H9 (cell line): Measurements from ENCODE around the gene IRAK1. TPM values are rescaled to one million over a fixed set of nuclear protein-coding genes. Genes with fewer than 3 reads are reported as not detected.

Experiments
- DNase-seq: peaks from one replicate; pipeline ENCODE4 v3.0.0-alpha.2; 2017
- H2AFZ ChIP-seq: one replicate; pipeline ENCODE4 v1.6.1; 2013; ENCODE audit warnings: mild to moderate bottlenecking, low read length, control low read depth, moderate library complexity
- H2AK5ac ChIP-seq: 2 replicates; pipeline ENCODE4 v1.6.1; 2013; ENCODE audit warnings: low read length, control low read depth, mixed read lengths; ENCODE audit not compliant: insufficient read length
- H2BK120ac ChIP-seq: one replicate; pipeline ENCODE4 v1.6.1; 2013; ENCODE audit warnings: low read depth, mild to moderate bottlenecking, low read length, control low read depth, inconsistent platforms; ENCODE audit not compliant: poor library complexity, severe bottlenecking
- H2BK12ac ChIP-seq: 2 replicates; pipeline ENCODE4 v1.6.1; 2013; ENCODE audit warnings: low read length, control low read depth, mixed read lengths, low read depth; ENCODE audit not compliant: insufficient read length
- H2BK15ac ChIP-seq: 2 replicates; pipeline ENCODE4 v1.6.1; 2013; ENCODE audit warnings: low read depth, low read length, control low read depth
- H2BK20ac ChIP-seq: one replicate; pipeline ENCODE4 v1.6.1; 2013; ENCODE audit warnings: low read depth, mild to moderate bottlenecking, low read length, control low read depth, inconsistent platforms; ENCODE audit not compliant: poor library complexity, severe bottlenecking
- H2BK5ac ChIP-seq: 2 replicates; pipeline ENCODE4 v1.6.1; 2013; ENCODE audit warnings: low read length, control low read depth, mixed read lengths; ENCODE audit not compliant: insufficient read length
- H3K14ac ChIP-seq: 2 replicates; pipeline ENCODE4 v1.6.1; 2013; ENCODE audit warnings: low read length, control low read depth; ENCODE audit not compliant: insufficient read depth
- H3K18ac ChIP-seq: 2 replicates; pipeline ENCODE4 v1.6.1; 2013; ENCODE audit warnings: low read depth, mild to moderate bottlenecking, mixed read lengths, low read length, control low read depth; ENCODE audit not compliant: insufficient read length
- H3K23ac ChIP-seq: 2 replicates; pipeline ENCODE4 v1.6.1; 2013; ENCODE audit warnings: low read length, control low read depth, mixed read lengths, low read depth; ENCODE audit not compliant: insufficient read length
- H3K23me2 ChIP-seq: 2 replicates; pipeline ENCODE4 v1.6.1; 2013; ENCODE audit warnings: low read depth, mild to moderate bottlenecking, mixed read lengths, low read length, control low read depth; ENCODE audit not compliant: insufficient read length, poor library complexity, severe bottlenecking
- H3K27ac ChIP-seq: 2 replicates; pipeline ENCODE4 v1.5.1; 2013; ENCODE audit warnings: low read length, control low read depth, mixed read lengths, low read depth; ENCODE audit not compliant: insufficient read length
- H3K27me3 ChIP-seq: 2 replicates; pipeline ENCODE4 v1.6.1; 2013; ENCODE audit warnings: low read length, control low read depth, inconsistent platforms; ENCODE audit not compliant: insufficient read depth
- H3K4ac ChIP-seq: 2 replicates; pipeline ENCODE4 v1.6.1; 2013; ENCODE audit warnings: low read depth, mild to moderate bottlenecking, control low read depth, inconsistent platforms, low read length, moderate library complexity
- H3K4me1 ChIP-seq: 2 replicates; pipeline ENCODE4 v1.6.1; 2013; ENCODE audit warnings: low read length, control low read depth, inconsistent platforms; ENCODE audit not compliant: insufficient read depth
- H3K4me2 ChIP-seq: 2 replicates; pipeline ENCODE4 v1.6.1; 2013; ENCODE audit warnings: low read length, control low read depth, mixed read lengths; ENCODE audit not compliant: insufficient read length, insufficient read depth
- H3K56ac ChIP-seq: 2 replicates; pipeline ENCODE4 v1.6.1; 2013; ENCODE audit warnings: low read depth, mild to moderate bottlenecking, mixed read lengths, low read length, control low read depth; ENCODE audit not compliant: insufficient read length
- H3K79me1 ChIP-seq: 2 replicates; pipeline ENCODE4 v1.6.1; 2013; ENCODE audit warnings: low read depth, mild to moderate bottlenecking, moderate library complexity, low read length, control low read depth, inconsistent platforms; ENCODE audit not compliant: insufficient read depth, poor library complexity, severe bottlenecking
- H3K79me2 ChIP-seq: 2 replicates; pipeline ENCODE4 v1.6.1; 2013; ENCODE audit warnings: low read length, control low read depth, inconsistent platforms; ENCODE audit not compliant: insufficient read depth
- H3K9ac ChIP-seq: 2 replicates; pipeline ENCODE4 v1.6.1; 2013; ENCODE audit warnings: low read length, control low read depth, mixed read lengths; ENCODE audit not compliant: insufficient read length; ENCODE audit errors: extremely low read depth
- H3K9me3 ChIP-seq: one replicate; pipeline ENCODE4 v1.6.1; 2013; ENCODE audit warnings: low read depth, low read length, inconsistent platforms; ENCODE audit not compliant: control insufficient read depth
- H3T11ph ChIP-seq: one replicate; pipeline ENCODE4 v1.6.1; 2013; ENCODE audit warnings: mild to moderate bottlenecking, low read length, control low read depth, inconsistent platforms
- H4K20me1 ChIP-seq: one replicate; pipeline ENCODE4 v1.6.1; 2013; ENCODE audit not compliant: control insufficient read depth, insufficient read length, insufficient read depth
- H4K5ac ChIP-seq: 2 replicates; pipeline ENCODE4 v1.6.1; 2013; ENCODE audit warnings: low read depth, mild to moderate bottlenecking, mixed read lengths, low read length, control low read depth; ENCODE audit not compliant: insufficient read length
- H4K8ac ChIP-seq: replicated peaks from 2 replicates; pipeline ENCODE4 v1.6.1; 2013; ENCODE audit warnings: low read length, control low read depth, mixed read lengths, low read depth; ENCODE audit not compliant: insufficient read length
- H4K91ac ChIP-seq: 2 replicates; pipeline ENCODE4 v1.6.1; 2013; ENCODE audit warnings: low read depth, mild to moderate bottlenecking, moderate library complexity, mixed read lengths, low read length, control low read depth; ENCODE audit not compliant: insufficient read length
- H3K27ac Mint-ChIP-seq, 3 experiments: 2 replicates in 2 of 3; 3 replicates in 1 of 3; pipeline ENCODE4 v1.8.0; 2020 to 2021; ENCODE audit warnings: mixed read lengths in 3 of 3, mild to moderate bottlenecking in 1 of 3, moderate library complexity in 1 of 3
- H3K27me3 Mint-ChIP-seq: 2 replicates; pipeline ENCODE4 v1.8.0; 2021; ENCODE audit warnings: low read depth, mild to moderate bottlenecking, moderate library complexity, mixed read lengths
- H3K36me3 Mint-ChIP-seq, 3 experiments: 2 replicates in 2 of 3; 3 replicates in 1 of 3; pipeline ENCODE4 v1.8.0; 2020 to 2021; ENCODE audit warnings: low read depth in 3 of 3, mixed read lengths in 3 of 3; ENCODE audit not compliant: insufficient read depth in 1 of 3
- H3K4me1 Mint-ChIP-seq, 2 experiments: 2 replicates each; pipeline ENCODE4 v1.8.0; 2020; ENCODE audit warnings: mixed read lengths in 2 of 2
- H3K4me3 Mint-ChIP-seq, 2 experiments: 2 replicates in 1 of 2; 3 replicates in 1 of 2; pipeline ENCODE4 v1.8.0; 2020 to 2021; ENCODE audit warnings: mild to moderate bottlenecking in 2 of 2, mixed read lengths in 2 of 2, moderate library complexity in 1 of 2
- H3K9me3 Mint-ChIP-seq, 2 experiments: 2 replicates in 1 of 2; 3 replicates in 1 of 2; pipeline ENCODE4 v1.8.0; 2020; ENCODE audit warnings: mild to moderate bottlenecking in 2 of 2, mixed read lengths in 2 of 2, moderate library complexity in 1 of 2
- WGBS: extraction: QIAGEN DNeasy Blood & Tissue Kit; methylation state at CpG from one replicate; pipeline ENCODE4 v1.1.7; 2013; ENCODE audit warnings: missing lambda C conversion rate, low lambda C conversion rate, mixed read lengths; ENCODE audit not compliant: insufficient read length; ENCODE audit errors: extremely low coverage; 5-methylcytosine and 5-hydroxymethylcytosine counted together
- total RNA-seq: library from RNA; stranded (reverse); gene quantifications from 2 replicates; pipeline ENCODE4 v1.2.1, GENCODE V29; 2021
- TF ChIP-seq, protein P1 (sequence below): fragments of 200-600 bp; sonication (generic); conservative IDR thresholded peaks from 3 replicates; pipeline ENCODE4 v1.8.0; 2021; ENCODE audit warnings: antibody characterized with exemption, mild to moderate bottlenecking

IRAK1 gene
- total RNA-seq, 1 experiment from 2014 or later: 98.4 TPM

DNA sequence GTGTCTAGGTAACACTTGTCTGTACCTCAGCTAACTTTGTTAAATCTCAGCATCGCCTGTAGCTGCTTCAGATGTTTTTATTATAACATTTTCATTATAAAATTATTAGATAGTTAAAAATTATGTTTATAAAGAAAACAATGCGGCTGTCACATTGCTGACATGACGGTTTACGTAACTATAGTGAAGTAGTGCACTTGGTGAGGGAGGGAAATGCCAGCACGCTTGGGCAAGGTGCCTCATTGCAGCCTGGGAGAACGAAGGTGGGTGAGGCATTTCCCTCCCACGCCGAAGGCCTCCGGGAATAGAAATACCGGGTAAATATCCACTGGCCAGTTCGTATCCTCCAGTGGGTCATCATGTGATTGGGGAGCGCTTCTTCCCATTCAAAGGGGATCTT lies 31.2 kb downstream of the IRAK1 start:
- Histone ChIP-seq H2BK5ac (no peak overlapping the region), H3T11ph (no peak overlapping the region), H3K23ac (no peak overlapping the region), H3K14ac (no peak overlapping the region), H4K91ac (no peak overlapping the region), H2AK5ac (no peak overlapping the region), H3K9me3 (peaks cover 16% of the 10 kb centered on the region), H3K18ac (no peak overlapping the region), H3K4me2 (no peak overlapping the region), H3K27me3 (no peaks in the 10 kb centered on the region), H3K56ac (no peak overlapping the region), H4K5ac (no peak overlapping the region), H3K9ac (no peak overlapping the region), H2BK120ac (no peak overlapping the region), H3K27ac (no peak overlapping the region), H2BK20ac (no peak overlapping the region), H3K79me2 (no peaks in the 10 kb centered on the region), H2BK12ac (no peak overlapping the region), H3K4me1 (no peaks in the 10 kb centered on the region), H3K79me1 (no peaks in the 10 kb centered on the region), H2BK15ac (no peak overlapping the region), H3K23me2 (no peaks in the 10 kb centered on the region), H3K4ac (no peak overlapping the region), H4K8ac (no peak overlapping the region), H4K20me1 (no peaks in the 10 kb centered on the region), H2AFZ (no peak overlapping the region)
- H3K4me3 Mint-ChIP-seq: no peak overlapping the region
- H3K27ac Mint-ChIP-seq: no peak overlapping the region
- DNase-seq: no peak
- no CpG with 5 or more reads among the region's 12 CpGs for WGBS
- TF ChIP-seq, protein P1, sequence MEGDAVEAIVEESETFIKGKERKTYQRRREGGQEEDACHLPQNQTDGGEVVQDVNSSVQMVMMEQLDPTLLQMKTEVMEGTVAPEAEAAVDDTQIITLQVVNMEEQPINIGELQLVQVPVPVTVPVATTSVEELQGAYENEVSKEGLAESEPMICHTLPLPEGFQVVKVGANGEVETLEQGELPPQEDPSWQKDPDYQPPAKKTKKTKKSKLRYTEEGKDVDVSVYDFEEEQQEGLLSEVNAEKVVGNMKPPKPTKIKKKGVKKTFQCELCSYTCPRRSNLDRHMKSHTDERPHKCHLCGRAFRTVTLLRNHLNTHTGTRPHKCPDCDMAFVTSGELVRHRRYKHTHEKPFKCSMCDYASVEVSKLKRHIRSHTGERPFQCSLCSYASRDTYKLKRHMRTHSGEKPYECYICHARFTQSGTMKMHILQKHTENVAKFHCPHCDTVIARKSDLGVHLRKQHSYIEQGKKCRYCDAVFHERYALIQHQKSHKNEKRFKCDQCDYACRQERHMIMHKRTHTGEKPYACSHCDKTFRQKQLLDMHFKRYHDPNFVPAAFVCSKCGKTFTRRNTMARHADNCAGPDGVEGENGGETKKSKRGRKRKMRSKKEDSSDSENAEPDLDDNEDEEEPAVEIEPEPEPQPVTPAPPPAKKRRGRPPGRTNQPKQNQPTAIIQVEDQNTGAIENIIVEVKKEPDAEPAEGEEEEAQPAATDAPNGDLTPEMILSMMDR: no peak
- no peaks in the 10 kb centered on the region; the same call in 1 of the 2 replicates for H3K27me3 Mint-ChIP-seq
- peaks cover 0 to 4% of the 10 kb centered on the region in 2 experiments; a peak in 2 of 4 replicates for H3K4me1 Mint-ChIP-seq
- peaks cover 60 to 68% of the 10 kb centered on the region in 2 experiments for H3K9me3 Mint-ChIP-seq
- H3K36me3 Mint-ChIP-seq: peaks cover 5% of the 10 kb centered on the region in 3 experiments; a peak in 4 of 7 replicates
